Activated B cell treated with CpG ODN at 0.5 μM for 24 hours (primary cell): Measurements from ENCODE around the gene ASGR1. TPM values are rescaled to one million over a fixed set of nuclear protein-coding genes. Genes with fewer than 3 reads are reported as not detected.

Source experiments
- ATAC-seq: fragments of 200-7000 bp; cut with Tn5 transposase; one replicate; pipeline ENCODE4 v1.10.0; 2021; ENCODE audit warnings: low read depth, mild to moderate bottlenecking, moderate library complexity
- CTCF ChIA-PET: fragments of 350-600 bp; sonication (Branson Sonifier 250); formaldehyde crosslinking; loops from one replicate; lab custom pipeline; 2021; ENCODE audit warnings: antibody characterized with exemption; lab: Charles Lee
- POLR2A ChIA-PET: fragments of 350-600 bp; sonication (Branson Sonifier 250); formaldehyde crosslinking; loops from one replicate; lab custom pipeline; 2021; ENCODE audit warnings: antibody characterized with exemption; lab: Charles Lee
- DNase-seq: peaks from one replicate; pipeline ENCODE4 v3.0.0; 2022
- H3K27ac Mint-ChIP-seq: one replicate; pipeline ENCODE4 v1.8.0; 2020; ENCODE audit warnings: mixed read lengths
- H3K27me3 Mint-ChIP-seq: one replicate; pipeline ENCODE4 v1.8.0; 2021; ENCODE audit warnings: mixed read lengths
- H3K36me3 Mint-ChIP-seq: one replicate; pipeline ENCODE4 v1.8.0; 2021; ENCODE audit warnings: low read depth, mixed read lengths
- H3K4me1 Mint-ChIP-seq: one replicate; pipeline ENCODE4 v1.8.0; 2021; ENCODE audit warnings: mixed read lengths
- H3K4me3 Mint-ChIP-seq: one replicate; pipeline ENCODE4 v1.8.0; 2020; ENCODE audit warnings: mild to moderate bottlenecking, mixed read lengths
- H3K9me3 Mint-ChIP-seq: one replicate; pipeline ENCODE4 v1.8.0; 2020; ENCODE audit warnings: mixed read lengths
- intact Hi-C: fragments of 100-400 bp; cut with micrococcal nuclease; formaldehyde crosslinking; loops from one replicate; pipeline ENCODE4 v1.15.1; 2024
- total RNA-seq: library from RNA; stranded (reverse); gene quantifications from 2 replicates; pipeline ENCODE4 v1.2.3, GENCODE V29; 2022
- TF ChIP-seq, protein P1 (sequence below): fragments of 200-600 bp; IDR thresholded peaks from one replicate; pipeline ENCODE4 v1.8.0; 2022; ENCODE audit warnings: antibody characterized with exemption, mild to moderate bottlenecking

The ASGR1 gene
- total RNA-seq, 1 donor from 2014 or later, result not detected

DNA sequence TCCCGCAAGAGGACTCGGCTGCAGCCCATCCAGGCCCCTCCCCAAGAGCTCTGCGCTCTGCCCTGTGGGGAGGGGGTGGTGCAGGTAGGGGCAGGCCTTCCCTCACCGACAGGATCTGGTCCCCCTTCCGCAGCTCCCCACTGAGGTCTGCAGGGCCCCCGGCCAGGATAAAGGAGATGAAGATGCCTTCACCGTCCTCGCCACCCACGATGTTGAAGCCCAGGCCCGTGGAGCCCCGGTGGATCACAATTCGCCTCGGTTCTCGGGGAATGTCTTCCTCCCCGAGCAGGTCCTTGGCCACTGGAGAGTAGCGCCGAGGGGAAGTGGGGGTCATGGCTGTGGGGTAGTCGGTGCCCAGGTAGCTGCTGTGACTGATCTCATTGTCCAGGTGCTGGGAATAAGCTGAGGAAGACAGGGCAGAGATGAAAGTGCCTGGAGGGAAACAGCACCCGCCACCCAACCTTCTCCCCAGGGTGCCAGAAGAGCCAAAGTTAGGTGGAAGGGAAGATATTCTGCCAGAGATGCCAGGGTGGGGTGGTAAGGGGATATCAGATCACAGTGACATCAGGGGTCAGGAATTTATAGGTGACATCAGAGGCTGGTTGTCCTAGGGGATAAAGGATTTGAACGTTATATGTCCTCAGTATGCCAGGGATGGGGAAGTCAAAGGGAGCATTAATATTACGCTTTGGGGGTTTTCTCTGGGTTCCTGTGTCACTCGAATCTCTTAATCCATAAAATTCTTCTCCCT lies 17.7 kb upstream of the ASGR1 start:
- Mint-ChIP-seq H3K4me3 (no peak overlapping the region), H3K36me3 (no peaks in the 10 kb centered on the region), H3K9me3 (no peaks in the 10 kb centered on the region), H3K27me3 (no peaks in the 10 kb centered on the region), H3K27ac (no peak overlapping the region), H3K4me1 (no peaks in the 10 kb centered on the region)
- ATAC-seq, result no peak
- POLR2A ChIA-PET, result no interaction called here
- intact Hi-C loops, result no loop called here
- CTCF ChIA-PET, result no interaction called here
- no peak for DNase-seq
- TF ChIP-seq, protein P1, sequence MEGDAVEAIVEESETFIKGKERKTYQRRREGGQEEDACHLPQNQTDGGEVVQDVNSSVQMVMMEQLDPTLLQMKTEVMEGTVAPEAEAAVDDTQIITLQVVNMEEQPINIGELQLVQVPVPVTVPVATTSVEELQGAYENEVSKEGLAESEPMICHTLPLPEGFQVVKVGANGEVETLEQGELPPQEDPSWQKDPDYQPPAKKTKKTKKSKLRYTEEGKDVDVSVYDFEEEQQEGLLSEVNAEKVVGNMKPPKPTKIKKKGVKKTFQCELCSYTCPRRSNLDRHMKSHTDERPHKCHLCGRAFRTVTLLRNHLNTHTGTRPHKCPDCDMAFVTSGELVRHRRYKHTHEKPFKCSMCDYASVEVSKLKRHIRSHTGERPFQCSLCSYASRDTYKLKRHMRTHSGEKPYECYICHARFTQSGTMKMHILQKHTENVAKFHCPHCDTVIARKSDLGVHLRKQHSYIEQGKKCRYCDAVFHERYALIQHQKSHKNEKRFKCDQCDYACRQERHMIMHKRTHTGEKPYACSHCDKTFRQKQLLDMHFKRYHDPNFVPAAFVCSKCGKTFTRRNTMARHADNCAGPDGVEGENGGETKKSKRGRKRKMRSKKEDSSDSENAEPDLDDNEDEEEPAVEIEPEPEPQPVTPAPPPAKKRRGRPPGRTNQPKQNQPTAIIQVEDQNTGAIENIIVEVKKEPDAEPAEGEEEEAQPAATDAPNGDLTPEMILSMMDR, result no peak

DNA sequence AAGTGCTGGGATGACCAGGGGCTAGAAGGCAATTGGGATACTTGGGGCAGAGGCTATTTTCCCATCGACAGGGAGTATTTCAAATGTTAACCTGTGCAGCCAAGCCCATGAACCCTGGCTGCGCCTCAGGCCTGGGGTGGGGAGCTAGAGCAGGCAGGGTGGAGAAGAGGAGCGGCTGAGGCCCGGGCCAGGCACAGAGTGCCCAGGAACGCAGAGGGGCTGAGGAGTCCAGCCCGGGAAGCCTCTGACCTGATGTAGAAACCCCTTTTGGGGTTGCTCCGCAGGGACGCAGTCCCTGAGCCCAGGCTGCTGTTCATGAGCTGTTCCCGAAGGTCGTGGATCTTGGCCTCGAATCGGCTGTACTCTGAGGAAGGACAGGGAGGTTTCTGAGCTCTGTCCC lies 16.8 kb upstream of the ASGR1 start:
- TF ChIP-seq, protein P1, result no peak
- no peaks in the 10 kb centered on the region for H3K36me3 Mint-ChIP-seq
- no peaks in the 10 kb centered on the region for H3K9me3 Mint-ChIP-seq
- ATAC-seq (no peak), DNase-seq (no peak)
- no peak overlapping the region for H3K4me3 Mint-ChIP-seq
- H3K4me1 Mint-ChIP-seq, result no peaks in the 10 kb centered on the region
- intact Hi-C loops, result no loop called here
- H3K27ac Mint-ChIP-seq, result no peak overlapping the region
- H3K27me3 Mint-ChIP-seq, result no peaks in the 10 kb centered on the region
- ChIA-PET POLR2A (no interaction called here), CTCF (no interaction called here)

GRCh38 chr17:7192271-7192937 lies 13.2 kb upstream of the ASGR1 start:
- H3K36me3 Mint-ChIP-seq, result no peaks in the 10 kb centered on the region
- no peak for ATAC-seq
- DNase-seq, result no peak
- intact Hi-C loops, result no loop called here
- H3K4me3 Mint-ChIP-seq, result no peak overlapping the region
- TF ChIP-seq, protein P1, result no peak
- no peaks in the 10 kb centered on the region for H3K4me1 Mint-ChIP-seq
- H3K9me3 Mint-ChIP-seq, result no peaks in the 10 kb centered on the region
- CTCF ChIA-PET, result no interaction called here
- no peak overlapping the region for H3K27ac Mint-ChIP-seq
- POLR2A ChIA-PET, result no interaction called here
- no peaks in the 10 kb centered on the region for H3K27me3 Mint-ChIP-seq

- H3K4me3 Mint-ChIP-seq, result no peak overlapping the region
- no peaks in the 10 kb centered on the region for H3K27me3 Mint-ChIP-seq
- intact Hi-C loops, result no loop called here
- H3K36me3 Mint-ChIP-seq, result no peaks in the 10 kb centered on the region
- peak; percentile 34 for ATAC-seq
- H3K4me1 Mint-ChIP-seq, result no peaks in the 10 kb centered on the region
- CTCF ChIA-PET, result no interaction called here
- no peak overlapping the region for H3K27ac Mint-ChIP-seq
- DNase-seq, result no peak
- H3K9me3 Mint-ChIP-seq, result no peaks in the 10 kb centered on the region
- TF ChIP-seq, protein P1, result no peak
- POLR2A ChIA-PET, result no interaction called here
Observed at GRCh38 chr17:7191571-7192270, 12.6 kb upstream of the ASGR1 start.

DNA sequence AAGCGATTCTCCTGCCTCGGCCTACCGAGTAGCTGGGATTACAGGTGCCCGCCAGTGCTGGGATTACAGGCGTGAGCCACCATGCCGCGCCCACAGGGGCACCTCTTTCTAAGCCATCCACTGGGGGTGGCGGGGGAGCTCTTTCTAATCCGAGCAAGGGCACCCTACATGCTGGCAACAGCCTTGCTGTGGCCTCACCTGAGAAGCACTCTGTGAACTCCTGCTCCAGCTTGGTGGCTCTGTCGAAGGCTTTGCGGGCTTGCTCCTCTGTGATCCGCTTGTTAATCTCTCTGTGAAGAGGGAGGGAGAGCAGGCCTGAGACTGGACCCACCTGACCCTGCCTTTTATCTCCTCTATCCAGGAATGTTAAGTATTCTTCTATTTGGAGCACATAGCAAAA lies 11.9 kb upstream of the ASGR1 start:
- H3K36me3 Mint-ChIP-seq, result no peaks in the 10 kb centered on the region
- H3K9me3 Mint-ChIP-seq, result no peaks in the 10 kb centered on the region
- no peaks in the 10 kb centered on the region for H3K27me3 Mint-ChIP-seq
- ChIA-PET CTCF (no interaction called here), POLR2A (no interaction called here)
- ATAC-seq (no peak), DNase-seq (no peak)
- no peak overlapping the region for H3K27ac Mint-ChIP-seq
- TF ChIP-seq, protein P1, result no peak
- intact Hi-C loops, result no loop called here
- H3K4me1 Mint-ChIP-seq, result peaks cover 4% of the 10 kb centered on the region
- no peak overlapping the region for H3K4me3 Mint-ChIP-seq
